Measurements from ENCODE around the gene PPIG.
A peak's percentile ranks its signal among the peaks of the same experiment; 100 is the strongest.
"Not testable (repeated sequence)": the region's sequence is repeated elsewhere in the genome, so short reads cannot be mapped to it uniquely, and the experiment has no call there.

The PPIG gene

GRCh38 chr2:169584005-169584877, at the start of gene PPIG:
Gene PPIG, plus strand, starts transcription at chr2:169584351. Its CDS starts 19,691 bp downstream, at chr2:169604042.
- peak; percentile 92 for DNase-seq (ENCODE audit: low read depth)
- TF ChIP-seq, protein P1, sequence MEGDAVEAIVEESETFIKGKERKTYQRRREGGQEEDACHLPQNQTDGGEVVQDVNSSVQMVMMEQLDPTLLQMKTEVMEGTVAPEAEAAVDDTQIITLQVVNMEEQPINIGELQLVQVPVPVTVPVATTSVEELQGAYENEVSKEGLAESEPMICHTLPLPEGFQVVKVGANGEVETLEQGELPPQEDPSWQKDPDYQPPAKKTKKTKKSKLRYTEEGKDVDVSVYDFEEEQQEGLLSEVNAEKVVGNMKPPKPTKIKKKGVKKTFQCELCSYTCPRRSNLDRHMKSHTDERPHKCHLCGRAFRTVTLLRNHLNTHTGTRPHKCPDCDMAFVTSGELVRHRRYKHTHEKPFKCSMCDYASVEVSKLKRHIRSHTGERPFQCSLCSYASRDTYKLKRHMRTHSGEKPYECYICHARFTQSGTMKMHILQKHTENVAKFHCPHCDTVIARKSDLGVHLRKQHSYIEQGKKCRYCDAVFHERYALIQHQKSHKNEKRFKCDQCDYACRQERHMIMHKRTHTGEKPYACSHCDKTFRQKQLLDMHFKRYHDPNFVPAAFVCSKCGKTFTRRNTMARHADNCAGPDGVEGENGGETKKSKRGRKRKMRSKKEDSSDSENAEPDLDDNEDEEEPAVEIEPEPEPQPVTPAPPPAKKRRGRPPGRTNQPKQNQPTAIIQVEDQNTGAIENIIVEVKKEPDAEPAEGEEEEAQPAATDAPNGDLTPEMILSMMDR (conservative IDR thresholded peaks at IDR 0.05; ENCODE audit: control insufficient read depth, insufficient read depth, low read depth, low read length), result no peak
- peak within 1 kb of the TSS; percentile 98 for H3K4me3 ChIP-seq (ENCODE audit: control insufficient read depth, low read depth, low read length)

DNA sequence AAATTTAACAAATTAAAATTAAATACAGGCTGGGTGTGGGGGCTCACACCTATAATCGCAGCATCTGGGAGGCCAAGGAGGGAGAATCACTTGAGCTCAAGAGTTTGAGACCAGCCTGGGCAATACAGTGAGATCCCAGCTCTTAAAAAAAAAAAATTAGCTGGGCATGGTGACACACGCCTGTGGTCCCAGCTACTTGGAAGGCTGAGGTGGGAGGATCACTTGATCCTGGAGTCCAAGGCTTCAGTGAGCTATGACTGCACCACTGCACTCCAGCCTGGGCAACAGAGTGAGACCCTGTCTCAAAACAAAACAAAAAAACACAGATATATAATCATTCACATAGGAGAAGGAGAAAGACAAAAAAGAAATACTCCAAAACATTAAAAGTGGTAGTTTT, 44.7 kb upstream of the PPIG start:
- not testable (repeated sequence) for DNase-seq (ENCODE audit: low read depth)

GRCh38 chr2:169540146-169540545, 44.0 kb upstream of the PPIG start:
- DNase-seq (ENCODE audit: low read depth), result no peak
- H3K4me3 ChIP-seq (ENCODE audit: control insufficient read depth, low read depth, low read length), result no peak overlapping the region
- TF ChIP-seq, protein P1 (conservative IDR thresholded peaks at IDR 0.05; ENCODE audit: control insufficient read depth, insufficient read depth, low read depth, low read length), result no peak

More for the DNA sequence above, 44.7 kb upstream of the PPIG start:
- not testable (repeated sequence) for H3K4me3 ChIP-seq (ENCODE audit: control insufficient read depth, low read depth, low read length)

GRCh38 chr2:169542433-169542832, 41.7 kb upstream of the PPIG start:
- H3K4me3 ChIP-seq (ENCODE audit: control insufficient read depth, low read depth, low read length), result no peak overlapping the region

GRCh38 chr2:169546756-169547155, 37.4 kb upstream of the PPIG start:
- DNase-seq (ENCODE audit: low read depth), result no peak

More at GRCh38 chr2:169542433-169542832, 41.7 kb upstream of the PPIG start:
- TF ChIP-seq, protein P1 (conservative IDR thresholded peaks at IDR 0.05; ENCODE audit: control insufficient read depth, insufficient read depth, low read depth, low read length), result no peak
- DNase-seq (ENCODE audit: low read depth), result no peak

GRCh38 chr2:169561364-169561763, 22.8 kb upstream of the PPIG start:
- TF ChIP-seq, protein P1 (conservative IDR thresholded peaks at IDR 0.05; ENCODE audit: control insufficient read depth, insufficient read depth, low read depth, low read length), result no peak
- no peak for DNase-seq (ENCODE audit: low read depth)
- H3K4me3 ChIP-seq (ENCODE audit: control insufficient read depth, low read depth, low read length), result no peak overlapping the region

More at GRCh38 chr2:169546756-169547155, 37.4 kb upstream of the PPIG start:
- no peak overlapping the region for H3K4me3 ChIP-seq (ENCODE audit: control insufficient read depth, low read depth, low read length)
- TF ChIP-seq, protein P1 (conservative IDR thresholded peaks at IDR 0.05; ENCODE audit: control insufficient read depth, insufficient read depth, low read depth, low read length), result no peak

GRCh38 chr2:169562084-169562483, 22.1 kb upstream of the PPIG start:
- H3K4me3 ChIP-seq (ENCODE audit: control insufficient read depth, low read depth, low read length); DNase-seq (ENCODE audit: low read depth): not testable (repeated sequence)

Measured in fibroblast of mammary gland (primary cell).